GM10266 (cell line): Measurements from ENCODE around the gene LYPD3.
"Not testable (repeated sequence)": the region's sequence is repeated elsewhere in the genome, so short reads cannot be mapped to it uniquely, and the experiment has no call there.

Experiments used
- DNase-seq: peaks from one replicate; pipeline ENCODE4 v3.0.0; 2012; ENCODE audit errors: extremely low spot score
- CTCF ChIP-seq: IDR thresholded peaks from 2 replicates; pipeline ENCODE4 v1.5.1; 2012; ENCODE audit warnings: mild to moderate bottlenecking, low read depth; ENCODE audit not compliant: control insufficient read depth, insufficient read depth; ENCODE audit errors: missing control alignments

The LYPD3 gene

GRCh38 chr19:43465468-43466120, at the start of gene LYPD3:
LYPD3 (minus strand) TSS chr19:43465608; CDS start chr19:43465571, 37 bp downstream.
- no peak for TF ChIP-seq CTCF
- no peak for DNase-seq

GRCh38 chr19:43512399-43512798, 47.0 kb upstream of the LYPD3 start:
- not testable (repeated sequence) for DNase-seq

- no peak for DNase-seq
- no peak for TF ChIP-seq CTCF
Observed at GRCh38 chr19:43511324-43511723, 45.9 kb upstream of the LYPD3 start.

GRCh38 chr19:43510713-43511112, 45.3 kb upstream of the LYPD3 start:
- no peak for DNase-seq
- no peak for TF ChIP-seq CTCF

- no peak for DNase-seq
- no peak for TF ChIP-seq CTCF
Observed at GRCh38 chr19:43507880-43508279, 42.5 kb upstream of the LYPD3 start.

GRCh38 chr19:43506629-43507028, 41.2 kb upstream of the LYPD3 start:
- no peak for TF ChIP-seq CTCF
- no peak for DNase-seq

GRCh38 chr19:43505941-43506340, 40.5 kb upstream of the LYPD3 start:
- no peak for TF ChIP-seq CTCF

GRCh38 chr19:43505186-43505456, 39.7 kb upstream of the LYPD3 start:
- TF ChIP-seq CTCF: no peak
- DNase-seq: no peak

More at GRCh38 chr19:43505941-43506340, 40.5 kb upstream of the LYPD3 start:
- DNase-seq: no peak
